Measurements from ENCODE around the gene RAD54L2.
"Not testable (repeated sequence)": the region's sequence is repeated elsewhere in the genome, so short reads cannot be mapped to it uniquely, and the experiment has no call there.

RAD54L2 gene

GRCh38 chr3:51544011-51544775 lies 5.7 kb downstream of the RAD54L2 start:
- no peak for ATAC-seq

GRCh38 chr3:51547274-51547673 lies 8.8 kb downstream of the RAD54L2 start:
- no peak for ATAC-seq

GRCh38 chr3:51549311-51549710 lies 10.8 kb downstream of the RAD54L2 start:
- no peak for ATAC-seq

GRCh38 chr3:51550080-51550819 lies 11.7 kb downstream of the RAD54L2 start:
- no peak for ATAC-seq

GRCh38 chr3:51557993-51558392 lies 19.5 kb downstream of the RAD54L2 start:
- no peak for ATAC-seq

- no peak for ATAC-seq
These were observed 20.9 kb downstream of the RAD54L2 start for GRCh38 chr3:51559411-51559888.

GRCh38 chr3:51559961-51560360 lies 21.4 kb downstream of the RAD54L2 start:
- ATAC-seq: no peak

GRCh38 chr3:51562403-51562802 lies 23.9 kb downstream of the RAD54L2 start:
- ATAC-seq: not testable (repeated sequence)

GRCh38 chr3:51568036-51568435 lies 29.5 kb downstream of the RAD54L2 start:
- ATAC-seq: no peak

- no peak for ATAC-seq
These were observed 30.5 kb downstream of the RAD54L2 start for GRCh38 chr3:51568996-51569395.

GRCh38 chr3:51578238-51578637 lies 39.7 kb downstream of the RAD54L2 start:
- no peak for ATAC-seq

GRCh38 chr3:51580418-51580817 lies 41.9 kb downstream of the RAD54L2 start:
- ATAC-seq: no peak

GRCh38 chr3:51581524-51581923 lies 43.0 kb downstream of the RAD54L2 start:
- no peak for ATAC-seq

GRCh38 chr3:51585197-51585596 lies 46.7 kb downstream of the RAD54L2 start:
- no peak for ATAC-seq

- ATAC-seq: no peak
These were observed 47.4 kb downstream of the RAD54L2 start for GRCh38 chr3:51585871-51586270.
